ENCODE measurements around the gene PRDM16. TPM values are rescaled to one million over a fixed set of nuclear protein-coding genes. Genes with fewer than 3 reads are reported as not detected.

Gene PRDM16
- total and polyA plus RNA-seq, 2 experiments from 2014 or later = 0.14 to 0.16 TPM

- TF ChIP-seq ZNF462 (CRISPR knock-in tag; IDR thresholded peaks at IDR 0.05) (no peak), JUNB (IDR thresholded peaks at IDR 0.05; ENCODE audit: unreplicated experiment) (no peak), ZNF331 (CRISPR knock-in tag; IDR thresholded peaks at IDR 0.05; ENCODE audit: low read depth) (no peak), CREB1 (CRISPR knock-in tag; IDR thresholded peaks at IDR 0.05; ENCODE audit: low read depth) (no peak), NANOG (IDR thresholded peaks at IDR 0.05; ENCODE audit: borderline replicate concordance) (no peak), EZH2phosphoT487 (IDR thresholded peaks at IDR 0.05; ENCODE audit: unreplicated experiment) (no peak), ZNF114 (CRISPR knock-in tag; IDR thresholded peaks at IDR 0.05) (no peak)
Observed at GRCh38 chr1:3155926-3156220, 86.9 kb downstream of the PRDM16 start (continued).

- Histone ChIP-seq H2AFZ (no peak overlapping the region), H3K4me2 (no peak overlapping the region), H3K27me3 (ENCODE audit: insufficient read depth) (no peaks in the 10 kb centered on the region), H3K9me2 (ENCODE audit: insufficient read depth) (no peaks in the 10 kb centered on the region), H3K27ac (ENCODE audit: low read depth) (no peak overlapping the region), H3K36me3 (ENCODE audit: insufficient read depth) (no peaks in the 10 kb centered on the region), H4K20me1 (replicated peaks; ENCODE audit: insufficient read depth) (no peaks in the 10 kb centered on the region), H3F3A (replicated peaks; ENCODE audit: low read depth) (no peaks in the 10 kb centered on the region), H3K79me2 (replicated peaks; ENCODE audit: insufficient read depth) (no peaks in the 10 kb centered on the region), H3K4me1 (ENCODE audit: insufficient read depth) (no peaks in the 10 kb centered on the region), H3K4me3 (no peak overlapping the region)
- peak; percentile 55 for ATAC-seq
- Mint-ChIP-seq H3K4me1 (peaks cover 3% of the 10 kb centered on the region; the same call in 1 of the 3 replicates), H3K27ac (no peak overlapping the region), H3K36me3 (ENCODE audit: low read depth) (no peaks in the 10 kb centered on the region), H3K9me3 (no peaks in the 10 kb centered on the region), H3K4me3 (no peak overlapping the region), H3K27me3 (ENCODE audit: insufficient read depth, low read depth, poor library complexity) (peaks cover 8% of the 10 kb centered on the region)
- no peak for DNase-seq (ENCODE audit: low spot score)
- TF ChIP-seq REST (IDR thresholded peaks at IDR 0.05; ENCODE audit: unreplicated experiment) (no peak), EZH2phosphoT487 (IDR thresholded peaks at IDR 0.05; ENCODE audit: unreplicated experiment) (no peak), ETS1 (IDR thresholded peaks at IDR 0.05) (no peak), ZNF331 (CRISPR knock-in tag; IDR thresholded peaks at IDR 0.05; ENCODE audit: low read depth) (no peak)
Observed at GRCh38 chr1:3156936-3157335, 87.9 kb downstream of the PRDM16 start.

Data from GM23338 (cell line).